GM21825 (cell line): ENCODE data around the gene GNA12.

Source experiments
- ATAC-seq: cut with Tn5 transposase; IDR thresholded peaks from one replicate; pipeline ENCODE4 v1.9.1; 2021; ENCODE audit warnings: mild to moderate bottlenecking, moderate library complexity; ENCODE audit not compliant: unreplicated experiment

Gene GNA12

DNA sequence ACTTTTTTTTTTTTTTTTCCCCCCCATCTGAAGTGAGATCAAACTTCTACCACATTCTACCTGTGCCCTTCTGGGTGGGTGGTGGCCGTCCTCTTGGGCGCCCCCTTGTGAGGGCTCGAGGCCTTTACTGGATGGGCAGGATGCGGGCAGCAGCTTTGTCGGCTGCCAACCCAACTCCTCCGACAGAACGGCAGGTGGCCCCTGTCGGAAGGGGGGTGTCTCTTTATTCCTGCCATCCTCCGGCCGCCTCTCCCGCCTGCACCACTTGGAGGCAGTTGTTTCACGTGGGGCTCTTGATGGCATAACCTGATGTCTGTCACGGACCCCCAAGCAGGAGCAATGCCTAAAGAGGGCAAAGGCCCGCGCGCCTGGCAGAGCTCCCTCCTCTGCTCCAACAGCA, 125.1 kb downstream of the GNA12 start:
- ATAC-seq: no peak

DNA sequence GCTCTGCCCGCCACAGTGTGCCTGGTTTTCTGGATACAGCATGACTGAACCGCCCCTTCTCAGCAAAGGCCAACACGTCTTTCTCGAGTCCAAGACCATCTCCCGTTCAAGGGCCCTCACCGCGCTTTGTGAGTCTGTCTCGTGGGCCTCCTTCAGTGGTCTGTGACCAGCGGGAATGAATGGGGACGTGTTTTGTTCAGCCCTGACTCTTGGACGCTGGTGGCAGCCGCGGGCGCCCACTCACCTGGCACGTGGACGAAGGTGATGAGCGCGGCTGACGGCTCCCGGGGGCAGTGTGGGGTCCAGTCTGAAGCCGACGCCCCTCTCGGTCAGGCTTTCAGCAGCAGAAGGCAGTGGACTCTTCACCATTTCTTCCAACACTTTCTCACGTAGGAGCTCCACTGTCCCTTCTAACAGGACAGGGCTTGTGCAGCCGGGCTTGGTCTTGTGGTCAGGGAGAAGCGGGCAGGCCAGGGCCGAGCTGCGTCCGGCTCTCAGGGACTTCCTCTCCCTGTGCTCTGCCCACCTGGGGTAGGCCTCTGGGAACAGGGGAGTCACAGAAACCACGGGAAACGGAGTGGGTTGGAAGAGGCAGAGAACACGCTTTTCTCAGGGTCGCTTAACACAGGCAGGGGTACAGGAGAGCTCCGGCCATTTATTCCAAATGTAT, 125.7 kb downstream of the GNA12 start:
- ATAC-seq: no peak

- no peak for ATAC-seq
Observed at GRCh38 chr7:2717293-2718261, 126.5 kb downstream of the GNA12 start.

DNA sequence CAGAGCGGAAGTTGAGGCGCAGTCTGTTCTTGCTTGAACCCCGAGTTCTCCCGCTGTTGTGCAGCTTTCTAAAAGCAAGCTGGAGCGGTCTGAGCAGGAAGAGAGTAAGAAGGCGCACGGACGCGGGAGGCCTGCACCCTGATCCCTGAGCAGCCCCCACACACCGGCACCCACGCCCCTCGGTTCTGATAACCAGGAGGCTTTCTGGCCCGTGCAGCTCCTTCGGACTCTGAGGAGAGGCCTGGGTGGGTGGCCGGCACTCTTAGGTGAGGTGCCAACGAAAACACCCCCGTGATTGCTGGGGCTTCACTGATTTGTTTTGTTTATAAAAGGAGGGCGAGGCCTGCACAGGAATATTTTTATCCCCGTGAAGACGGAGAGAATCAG, 127.2 kb downstream of the GNA12 start:
- ATAC-seq: no peak

DNA sequence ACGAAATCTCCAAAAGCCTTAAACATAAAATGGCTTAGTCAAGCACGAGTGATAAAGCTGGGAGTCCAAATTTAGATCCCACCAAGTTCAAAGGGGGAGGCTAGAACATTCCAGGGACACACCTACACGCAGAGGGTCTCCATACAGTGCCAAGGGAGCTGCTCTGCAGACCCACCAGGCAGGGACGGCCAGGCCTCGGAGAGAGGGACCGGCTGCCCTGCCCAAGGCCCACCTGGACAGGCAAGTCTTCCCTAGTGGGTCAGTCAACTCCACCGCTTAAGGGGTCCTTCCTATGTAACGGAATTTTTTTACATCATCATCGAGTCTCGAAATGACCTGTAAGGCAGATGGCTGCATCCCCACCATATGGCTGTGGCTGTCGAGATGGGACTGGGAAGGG, 127.6 kb downstream of the GNA12 start:
- no peak for ATAC-seq

DNA sequence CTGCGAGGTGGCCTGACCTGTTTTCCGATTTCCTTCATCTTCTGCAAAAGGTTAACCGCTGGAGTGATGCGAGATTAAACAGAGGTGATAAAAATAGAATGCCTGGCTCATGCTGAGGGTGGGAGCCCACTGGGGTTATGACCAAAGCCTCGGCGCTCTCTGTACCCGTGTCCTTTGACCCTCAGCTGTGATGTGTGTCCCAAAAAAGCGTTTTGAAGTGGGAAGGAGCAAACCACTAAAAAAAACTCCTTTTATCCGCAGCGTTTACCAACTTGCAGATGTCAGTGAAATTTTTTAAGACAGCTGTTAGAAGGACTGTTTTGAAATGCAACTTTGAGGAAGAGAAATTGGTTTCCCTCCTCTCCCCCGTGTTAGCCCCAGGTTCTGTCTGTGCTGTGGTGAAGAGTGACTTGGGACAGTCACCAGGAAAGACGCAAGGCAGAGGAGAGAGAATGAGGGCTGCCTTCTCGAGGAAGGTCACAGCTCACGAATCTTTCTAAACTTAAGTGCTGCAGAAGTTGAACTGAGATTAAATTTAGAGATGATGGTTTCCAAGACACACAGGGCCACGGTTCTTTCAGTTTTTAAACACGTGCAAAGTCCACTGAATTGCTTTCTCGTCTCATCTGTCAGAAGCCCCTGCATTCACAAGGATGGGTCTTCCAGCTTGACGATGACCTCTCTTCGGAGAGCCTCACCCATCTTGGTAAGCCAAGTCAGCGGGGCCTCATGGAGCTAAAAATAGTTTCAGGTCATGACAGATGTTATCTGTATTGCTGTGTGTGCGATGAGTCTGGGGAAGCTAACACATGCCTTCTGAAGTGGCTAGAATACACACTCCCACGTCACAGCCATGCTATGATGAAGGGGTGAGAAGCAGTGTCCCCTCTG, 128.5 kb downstream of the GNA12 start:
- ATAC-seq: no peak

GRCh38 chr7:2714636-2715035, 129.5 kb downstream of the GNA12 start:
- no peak for ATAC-seq

DNA sequence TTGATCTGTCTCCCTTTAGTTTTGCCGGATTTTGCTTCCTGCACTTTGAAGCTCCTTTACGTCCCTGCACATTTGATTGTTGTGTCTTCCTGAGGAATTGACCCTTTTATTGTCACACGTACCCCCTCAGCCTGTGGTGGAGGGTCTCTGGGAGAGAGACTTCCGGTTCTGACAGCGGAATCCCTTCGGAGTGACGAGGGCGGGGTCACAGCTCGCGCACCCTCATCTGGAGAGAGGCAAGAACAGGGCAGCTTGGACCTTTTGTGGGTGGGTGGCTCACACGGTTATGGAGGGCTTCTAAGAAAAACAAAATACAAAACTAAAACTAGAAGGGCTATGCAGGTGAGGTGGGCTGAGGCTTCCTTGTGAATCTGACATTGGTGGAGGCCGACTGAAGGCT, 130.1 kb downstream of the GNA12 start:
- ATAC-seq: no peak

DNA sequence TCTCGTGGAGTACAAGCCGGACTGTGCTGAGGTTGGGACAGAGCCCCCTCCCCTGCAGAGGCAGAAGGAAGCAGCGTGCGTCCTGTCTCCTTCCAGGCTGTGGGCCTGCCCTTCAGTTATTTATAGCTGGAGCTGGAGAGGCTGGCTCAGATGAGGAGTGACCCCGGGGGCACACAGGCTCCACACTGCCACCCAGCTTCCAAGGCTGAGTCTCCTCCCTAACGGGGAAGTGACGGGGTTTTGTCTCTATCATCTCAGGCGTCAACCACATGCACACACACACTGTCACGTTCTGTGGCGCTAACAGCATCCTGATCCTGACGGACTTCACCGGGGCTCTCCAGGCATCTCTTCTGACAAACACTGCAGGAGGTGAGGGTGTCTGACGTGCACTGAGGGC, 130.7 kb downstream of the GNA12 start:
- no peak for ATAC-seq

GRCh38 chr7:2711895-2712675, 132.0 kb downstream of the GNA12 start:
- ATAC-seq: no peak

GRCh38 chr7:2710901-2711551, 133.1 kb downstream of the GNA12 start:
- ATAC-seq: peak; percentile 39

GRCh38 chr7:2710286-2710655, 133.8 kb downstream of the GNA12 start:
- ATAC-seq: peak; percentile 44

GRCh38 chr7:2709553-2710285, 134.4 kb downstream of the GNA12 start:
- ATAC-seq: peak; percentile 75

- ATAC-seq: no peak
Observed at GRCh38 chr7:2708547-2709310, 135.4 kb downstream of the GNA12 start.

GRCh38 chr7:2708041-2708440, 136.1 kb downstream of the GNA12 start:
- no peak for ATAC-seq

DNA sequence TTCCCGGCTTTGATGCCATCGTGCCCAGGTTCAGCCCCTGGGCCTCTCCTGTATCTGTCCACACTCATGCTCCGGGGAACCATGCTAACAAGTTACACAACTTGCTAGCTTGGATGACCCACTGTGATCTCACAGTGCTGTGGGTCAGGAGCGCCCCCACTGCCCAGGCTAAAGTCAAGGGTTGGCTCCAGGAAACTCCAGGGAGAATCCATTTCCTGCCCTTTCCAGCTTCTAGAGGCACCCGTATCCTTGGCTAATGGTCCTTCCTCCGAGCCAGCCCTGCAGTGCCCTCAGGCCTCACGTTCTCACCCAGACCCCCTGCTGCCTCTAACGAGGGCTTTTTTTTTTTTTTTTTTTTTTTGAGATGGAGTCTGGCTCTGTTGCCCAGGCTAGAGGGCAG, 136.6 kb downstream of the GNA12 start:
- ATAC-seq: no peak

DNA sequence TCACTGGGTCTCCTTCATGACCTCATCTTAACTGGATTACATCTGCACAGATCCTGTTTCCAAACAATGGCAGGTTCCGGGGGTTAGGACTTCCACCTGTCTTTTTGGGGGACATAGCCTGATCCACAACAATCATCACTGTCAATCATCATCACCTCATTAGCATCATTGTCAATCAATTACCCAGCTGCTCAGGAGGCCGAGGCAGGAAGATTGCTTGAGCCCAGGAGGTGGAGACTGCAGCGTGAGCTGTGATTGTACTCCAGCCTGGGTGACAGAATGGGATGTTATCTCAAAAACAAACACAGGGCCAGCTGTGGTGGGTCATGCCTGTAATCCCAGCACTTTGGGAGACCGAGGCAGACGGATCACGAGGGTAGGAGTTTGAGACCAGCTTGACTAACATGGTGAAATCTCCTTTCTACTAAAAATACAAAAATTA, 137.4 kb downstream of the GNA12 start:
- no peak for ATAC-seq

GRCh38 chr7:2705371-2706096, 138.6 kb downstream of the GNA12 start:
- no peak for ATAC-seq
